GM19351 (cell line): ENCODE results near the gene DLL1.

Source experiments
- ATAC-seq: cut with Tn5 transposase; IDR thresholded peaks from one replicate; pipeline ENCODE4 v1.9.1; 2021; ENCODE audit warnings: mild to moderate bottlenecking, moderate library complexity; ENCODE audit not compliant: unreplicated experiment

The DLL1 gene

DNA sequence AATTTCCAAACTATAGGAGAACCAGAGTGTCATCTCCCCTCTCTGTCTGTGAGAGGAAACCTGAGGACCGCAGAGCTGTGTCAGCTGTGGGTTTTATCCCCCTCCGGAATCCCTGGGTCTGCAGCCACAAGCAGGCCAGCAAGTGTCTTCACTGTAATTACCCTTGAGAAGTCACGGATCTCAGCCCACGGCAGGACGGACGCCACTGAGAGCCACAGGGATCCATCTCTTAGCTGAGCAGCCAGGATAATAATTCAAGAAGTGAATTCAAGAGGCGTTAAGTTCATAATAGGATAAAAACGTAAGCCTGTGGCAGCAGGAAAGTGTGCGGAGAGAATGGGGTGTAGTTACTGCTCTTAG, 37.0 kb downstream of the DLL1 start:
- no peak for ATAC-seq

DNA sequence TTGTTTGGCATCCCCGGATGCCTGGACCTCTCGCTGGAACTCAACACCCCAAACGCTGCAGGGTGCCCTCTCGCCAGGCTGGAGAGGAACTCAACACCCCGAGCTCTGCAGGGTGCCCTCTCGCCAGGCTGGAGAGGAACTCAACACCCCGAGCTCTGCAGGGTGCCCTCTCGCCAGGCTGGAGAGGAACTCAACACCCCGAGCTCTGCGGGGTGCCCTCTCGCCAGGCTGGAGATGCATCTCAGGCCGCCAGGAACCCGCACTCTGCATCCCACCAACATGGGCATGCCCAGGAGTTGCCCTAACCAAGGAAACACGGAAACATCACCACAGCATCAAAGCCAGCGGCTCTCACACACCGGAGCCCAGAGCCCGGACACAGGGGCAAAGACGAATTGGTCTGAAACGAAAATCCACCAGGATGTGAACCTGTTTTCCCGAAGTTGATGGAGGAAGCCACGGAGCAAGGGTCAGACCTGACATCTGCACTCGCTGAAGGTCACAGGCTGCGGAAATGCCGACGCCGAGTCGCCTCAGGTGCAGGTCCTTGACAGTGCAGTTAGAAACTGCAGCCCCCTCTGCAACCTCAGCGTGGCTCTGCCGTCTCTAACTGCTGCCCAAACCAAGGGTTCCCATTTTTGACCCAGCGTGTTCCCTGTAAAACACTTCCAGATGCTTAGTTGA, 37.5 kb downstream of the DLL1 start:
- no peak for ATAC-seq

DNA sequence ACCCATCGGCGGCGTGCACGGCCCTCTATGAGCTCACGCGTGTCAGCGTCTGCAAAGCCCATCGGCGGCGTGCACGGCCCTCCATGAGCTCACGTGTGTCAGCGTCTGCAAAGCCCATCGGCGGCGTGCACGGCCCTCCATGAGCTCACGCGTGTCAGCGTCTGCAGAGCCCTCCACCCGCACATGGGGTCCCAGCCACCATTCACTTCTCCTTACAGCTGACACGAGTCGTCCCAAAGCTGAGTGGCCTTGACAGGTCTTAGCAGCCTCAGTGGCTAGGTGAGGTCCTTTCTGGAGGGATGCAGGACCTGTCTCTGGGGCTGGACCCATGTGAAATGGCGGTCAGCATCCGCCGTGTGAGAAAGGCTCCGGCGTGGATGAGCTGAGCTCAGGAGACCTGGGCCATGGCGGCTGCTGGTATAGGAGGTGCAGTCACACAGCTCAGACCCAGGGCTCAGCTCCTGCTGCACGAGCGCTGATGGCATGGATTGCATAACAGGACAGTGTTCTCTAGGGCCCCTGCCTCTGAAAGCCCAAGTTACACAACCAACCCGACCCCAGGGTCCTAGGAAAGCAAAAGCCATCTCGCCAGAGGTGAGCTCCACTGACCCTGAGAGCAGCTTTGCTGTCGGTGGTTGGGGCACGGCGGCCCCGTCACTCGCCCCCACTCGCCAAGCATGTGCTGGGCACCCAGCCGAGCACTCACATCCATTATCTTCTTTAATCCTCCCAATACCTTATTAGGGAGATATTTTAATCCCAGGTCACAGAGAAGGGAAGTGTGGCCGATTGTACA, 38.9 kb downstream of the DLL1 start:
- no peak for ATAC-seq

DNA sequence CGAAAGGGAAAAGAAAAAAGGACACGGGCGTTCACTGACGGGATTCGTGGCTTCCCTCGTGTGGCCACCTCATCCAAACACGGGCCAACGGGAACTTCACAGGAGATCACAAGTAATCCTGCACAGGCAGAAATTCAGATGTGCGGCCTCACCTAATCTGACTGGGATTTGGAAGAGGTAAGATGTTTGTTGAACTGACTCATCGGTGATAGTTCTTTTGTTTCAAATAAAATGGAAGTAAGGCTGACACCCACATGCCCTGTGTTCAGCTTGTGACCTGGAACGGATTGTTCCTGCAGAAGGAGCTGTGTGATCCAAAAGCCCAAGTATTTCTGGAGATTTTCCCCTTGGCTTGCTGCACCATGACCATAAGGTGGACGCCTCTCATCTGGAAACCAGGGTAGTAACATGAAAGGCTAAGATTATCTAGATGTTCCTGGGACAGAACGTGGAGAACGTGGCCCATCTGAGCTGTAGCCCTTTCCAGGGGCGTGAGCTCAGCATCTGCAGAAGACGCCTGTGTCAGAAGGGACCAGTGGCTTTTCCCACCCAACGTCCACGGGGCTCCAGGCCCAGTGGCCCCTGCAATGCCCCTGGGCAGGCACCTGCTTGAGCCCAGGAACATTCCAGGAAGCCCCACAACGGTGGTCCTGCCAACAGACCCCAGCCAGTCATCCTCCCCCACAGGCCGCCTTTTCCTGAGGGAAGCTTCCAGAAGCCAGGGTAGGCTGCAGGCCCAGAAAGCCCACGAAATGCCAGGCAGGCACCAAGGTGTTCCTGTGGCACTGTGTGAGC, 39.7 kb downstream of the DLL1 start:
- ATAC-seq, result no peak

DNA sequence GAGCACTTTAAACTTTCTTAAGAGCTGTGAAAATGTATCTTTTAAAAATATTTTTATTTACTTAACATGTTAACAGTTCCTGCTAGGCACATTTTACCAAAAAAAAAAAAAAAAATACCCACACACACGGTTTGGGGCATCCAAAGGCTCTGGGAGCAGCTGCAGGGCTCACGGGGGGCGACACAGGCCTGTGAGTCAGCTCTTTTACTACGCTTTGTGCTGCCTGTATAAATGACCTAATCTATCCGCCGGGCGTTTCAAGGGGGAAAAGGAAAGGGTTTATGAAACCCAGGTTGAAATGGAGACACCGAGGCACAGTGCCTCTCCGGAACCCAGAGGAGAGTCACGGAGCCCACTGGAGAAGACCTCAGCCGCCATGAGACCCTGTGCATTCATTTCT, 40.4 kb downstream of the DLL1 start:
- ATAC-seq, result no peak

DNA sequence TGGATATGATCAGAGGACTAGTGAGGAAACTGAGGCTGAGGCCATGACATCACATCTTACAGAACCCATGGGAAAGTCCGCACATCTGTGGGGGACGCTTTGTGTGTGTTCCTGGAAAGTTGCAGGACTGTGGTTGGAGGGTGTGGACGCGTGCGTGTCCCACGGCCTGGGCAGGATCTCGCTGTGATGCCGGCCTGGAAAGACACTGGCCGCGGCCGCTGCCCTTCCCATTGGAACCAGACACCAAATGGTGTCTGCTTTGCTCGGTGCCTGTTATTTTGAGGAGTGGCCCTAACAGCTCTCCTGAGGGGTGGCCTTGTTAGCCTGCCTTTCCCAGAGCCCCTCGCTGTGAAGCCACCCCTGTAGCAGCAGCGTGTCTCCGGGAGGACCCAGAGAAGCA, 41.1 kb downstream of the DLL1 start:
- ATAC-seq, result no peak

DNA sequence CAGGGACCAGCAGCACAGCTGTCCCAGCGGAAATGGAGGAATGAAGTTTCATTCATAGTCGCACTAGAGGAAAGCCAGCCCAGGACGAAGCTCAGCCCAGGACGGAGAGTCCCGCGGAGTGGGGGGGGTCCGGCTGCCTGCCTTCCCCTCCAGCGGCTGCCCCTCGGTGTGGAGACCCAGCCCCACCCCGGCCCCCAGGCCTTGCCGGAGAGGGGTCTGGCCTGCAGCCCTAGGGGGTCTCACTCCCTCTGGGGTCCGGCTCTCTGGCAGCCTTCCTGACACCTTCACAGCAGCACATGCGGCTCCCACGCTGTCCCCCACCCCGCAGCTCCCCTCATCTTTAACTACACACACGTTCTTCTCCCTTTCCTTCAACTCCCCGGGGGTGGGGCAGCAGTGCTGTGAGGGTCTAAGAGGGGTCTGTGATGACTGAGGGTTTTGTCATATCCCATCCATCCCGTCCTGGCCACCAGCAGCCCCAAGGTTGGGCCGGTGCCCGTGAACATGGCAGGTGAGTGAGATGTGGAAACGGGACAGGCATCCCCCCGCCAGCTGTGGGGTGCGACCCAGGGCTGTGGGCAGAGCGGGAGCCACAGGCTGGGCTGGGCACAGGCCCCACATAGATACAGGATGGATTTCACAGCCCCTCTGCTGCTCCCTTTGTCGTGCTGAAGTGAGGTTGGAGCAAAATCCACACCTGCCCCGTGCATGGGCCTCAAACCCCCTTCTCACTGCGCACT, 41.8 kb downstream of the DLL1 start:
- ATAC-seq, result no peak

DNA sequence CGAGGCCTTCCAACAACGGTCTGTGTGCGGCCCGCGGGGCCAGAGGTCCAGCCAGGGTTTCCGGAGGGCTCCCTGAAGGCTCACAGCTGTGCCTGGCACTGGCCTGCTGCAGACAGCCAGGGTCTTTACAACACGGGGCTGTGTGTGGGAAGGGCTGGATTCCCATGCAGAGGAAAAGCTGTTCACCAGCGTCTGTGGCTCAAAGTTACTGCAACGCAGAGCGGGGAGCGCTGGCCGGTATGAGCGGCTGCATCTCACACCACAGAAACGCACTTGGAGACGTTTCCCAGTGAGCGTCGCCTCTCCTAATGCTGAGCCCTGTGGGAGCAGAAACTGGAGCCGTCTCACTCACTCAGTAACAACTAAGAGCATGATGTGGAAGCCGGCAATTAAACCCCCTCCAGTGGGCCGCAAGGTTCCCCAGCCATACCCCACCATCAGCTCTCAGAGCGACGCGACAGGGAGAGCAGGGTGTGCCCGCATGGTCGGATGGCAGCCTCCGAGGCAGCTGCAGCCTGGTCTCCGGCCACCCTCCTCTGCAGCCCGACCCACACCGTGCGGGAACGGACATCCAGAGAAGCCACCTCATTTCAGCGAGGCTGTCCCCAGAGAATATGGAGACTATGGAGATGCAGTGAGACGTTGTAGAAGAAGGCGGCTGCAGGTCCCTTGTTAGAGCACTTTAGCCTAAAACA, 42.6 kb downstream of the DLL1 start:
- no peak for ATAC-seq

DNA sequence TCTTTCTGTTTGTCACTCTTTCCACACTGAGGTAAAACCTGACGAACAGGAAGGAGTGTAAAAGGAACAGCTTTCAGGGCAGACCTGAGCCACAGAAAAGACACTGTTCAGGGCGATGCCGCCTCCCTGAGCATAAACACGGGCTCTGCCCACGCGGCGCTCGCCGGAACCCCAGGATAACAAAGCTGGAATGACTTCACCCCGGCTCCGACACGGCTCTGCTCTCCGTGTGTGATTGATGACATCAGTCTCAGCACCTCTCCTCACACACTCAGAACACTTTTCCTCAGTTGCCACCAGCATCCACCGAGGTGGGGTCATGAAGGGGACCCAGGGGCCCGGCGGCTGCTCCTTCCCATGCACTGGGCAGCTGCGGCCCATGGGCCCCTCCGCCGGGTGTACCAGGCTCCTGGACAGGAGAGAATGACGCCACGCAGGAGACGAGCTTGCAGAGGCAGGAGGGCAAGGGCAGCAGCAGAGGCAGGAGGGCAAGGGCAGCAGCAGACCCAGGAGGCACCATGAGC, 43.6 kb downstream of the DLL1 start:
- ATAC-seq, result no peak

DNA sequence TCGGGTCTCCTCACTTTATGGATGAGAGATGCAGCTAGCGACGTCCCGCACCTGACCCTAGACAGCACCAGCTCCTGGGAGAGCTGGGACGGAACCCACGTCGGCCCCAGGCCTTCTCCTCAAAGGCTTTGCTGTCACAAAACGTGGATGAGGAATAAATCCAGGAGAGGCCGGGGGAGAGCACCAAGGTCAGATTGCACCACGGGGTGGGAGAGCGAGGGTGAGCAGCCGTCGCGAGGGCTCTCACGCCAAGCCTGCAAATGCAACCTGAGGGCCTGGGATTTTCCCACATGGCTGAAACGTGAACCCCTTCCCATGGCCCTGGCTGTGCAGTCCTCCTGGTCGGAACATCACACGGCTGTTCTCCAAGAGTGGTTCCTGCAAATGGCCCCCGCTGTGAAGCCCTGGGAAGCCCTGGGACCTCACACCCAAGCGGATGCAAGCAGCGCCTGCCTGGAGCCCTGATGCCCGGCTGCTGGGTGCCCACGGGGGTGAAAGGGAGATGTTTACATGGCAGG, 45.3 kb downstream of the DLL1 start:
- no peak for ATAC-seq

DNA sequence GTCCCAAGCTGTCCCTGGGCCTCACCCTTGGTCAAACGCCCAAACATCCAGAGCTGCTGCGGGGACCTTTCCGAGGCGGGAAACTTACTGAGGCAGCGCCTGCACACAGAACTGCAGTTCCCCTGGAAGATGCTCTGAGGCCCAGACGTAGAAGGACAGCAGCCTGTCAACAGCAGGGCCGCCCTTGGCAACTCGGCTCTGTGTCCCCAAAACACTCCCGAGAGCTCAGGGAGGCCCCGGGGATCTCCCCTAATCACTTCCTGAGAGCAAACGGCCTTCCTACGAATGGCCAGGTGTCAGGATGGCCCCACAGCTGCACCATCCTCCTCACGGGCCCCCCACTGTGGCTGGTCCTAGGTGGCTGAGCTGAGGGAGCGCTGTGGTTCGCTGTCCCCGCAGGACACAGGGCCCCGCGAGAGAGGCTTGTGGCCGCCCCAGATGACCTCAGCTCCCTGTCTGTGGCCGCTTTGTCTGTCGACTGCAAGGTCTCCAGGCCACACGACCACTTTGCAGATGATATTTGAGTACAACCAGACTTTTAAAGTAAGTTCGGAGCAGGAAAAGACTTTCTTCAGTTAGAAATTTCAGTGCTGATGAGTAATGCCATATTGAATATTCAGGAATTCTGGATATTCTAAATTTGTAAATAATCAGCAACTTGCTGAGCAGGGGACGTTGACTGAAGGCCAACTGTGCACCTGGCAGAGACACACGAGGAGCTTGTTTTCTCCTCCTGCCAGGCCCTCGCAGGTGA, 46.0 kb downstream of the DLL1 start:
- ATAC-seq, result no peak

DNA sequence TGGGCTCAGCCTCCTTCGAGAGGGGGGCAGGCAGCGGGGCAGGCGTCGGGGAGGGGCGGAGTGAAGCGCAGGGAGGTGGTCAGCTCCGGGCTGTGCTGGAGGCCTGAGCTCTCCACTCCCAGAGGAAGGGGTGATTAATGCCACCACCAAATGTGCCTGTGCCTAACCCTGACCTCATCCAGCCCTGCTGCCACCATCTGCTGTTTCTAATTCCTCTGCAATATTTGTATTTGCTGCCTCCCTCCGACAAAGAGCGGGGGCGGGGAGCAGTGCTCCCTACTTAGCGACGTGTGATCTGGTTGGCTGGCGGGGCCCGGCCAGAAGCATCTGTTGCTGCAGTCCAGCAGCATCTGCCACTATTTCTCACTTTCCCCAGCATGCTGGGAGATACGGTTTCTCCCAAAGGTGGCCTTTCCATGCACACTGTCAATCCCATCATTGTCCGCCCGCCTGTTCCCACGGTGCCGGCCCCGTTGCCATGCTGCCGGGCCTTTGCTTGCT, 47.0 kb downstream of the DLL1 start:
- ATAC-seq, result no peak

DNA sequence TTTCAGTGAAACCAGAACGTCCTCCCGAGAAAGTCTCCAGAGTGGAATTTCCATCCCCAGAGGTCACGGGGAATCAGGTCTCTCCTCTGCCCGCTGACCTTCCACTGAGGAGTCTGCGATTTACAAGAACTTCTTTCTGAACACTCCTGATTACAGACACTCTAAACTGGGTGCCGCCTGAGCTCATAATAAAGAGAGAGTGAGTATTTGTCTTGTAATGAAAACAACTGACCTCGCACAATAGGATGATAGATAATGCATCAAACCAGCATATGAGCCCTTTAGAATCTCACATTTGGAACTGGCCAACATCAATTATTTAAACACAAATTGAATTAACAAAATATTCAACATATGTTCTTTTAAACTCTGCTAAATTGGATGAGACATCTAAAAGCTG, 47.5 kb downstream of the DLL1 start:
- no peak for ATAC-seq

DNA sequence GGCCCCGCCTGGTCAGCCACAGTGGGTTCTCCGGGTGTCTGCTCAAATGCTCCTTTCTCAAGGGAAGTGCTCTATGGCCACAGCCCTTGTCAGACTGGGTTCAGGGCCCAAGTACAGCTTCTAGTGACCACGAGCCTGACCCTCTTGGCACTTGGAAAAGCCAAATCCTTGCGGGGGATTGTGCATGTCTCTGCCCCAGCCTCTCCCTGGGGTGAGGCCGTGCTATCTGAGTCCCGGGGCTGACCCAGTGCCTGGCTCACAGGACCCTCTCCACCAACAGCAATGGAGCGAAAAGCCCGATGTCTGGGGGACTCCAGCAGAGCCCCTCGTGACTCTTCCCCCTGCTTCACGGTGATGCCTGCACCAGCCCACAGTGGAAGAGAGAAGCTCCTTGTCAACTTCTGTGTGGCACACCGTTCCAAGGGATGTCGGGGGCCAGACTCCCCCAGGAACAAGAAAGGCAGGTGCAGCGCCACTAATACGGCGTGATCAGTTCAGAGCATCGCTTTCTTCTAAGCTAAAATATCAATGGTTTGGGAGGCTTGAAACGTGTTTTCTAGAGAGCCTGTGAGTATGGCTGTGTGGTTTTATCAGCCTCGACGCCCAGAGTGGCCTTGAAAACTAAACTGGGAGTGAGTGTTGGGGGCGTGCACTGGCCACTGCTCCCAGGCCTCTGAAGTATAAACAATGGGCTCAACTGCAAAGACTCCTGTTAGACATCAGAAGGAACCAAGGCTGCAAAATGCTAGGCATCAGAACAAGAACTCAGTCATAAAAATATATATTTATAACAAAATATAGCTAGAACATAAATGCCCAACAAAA, 51.9 kb downstream of the DLL1 start:
- no peak for ATAC-seq

DNA sequence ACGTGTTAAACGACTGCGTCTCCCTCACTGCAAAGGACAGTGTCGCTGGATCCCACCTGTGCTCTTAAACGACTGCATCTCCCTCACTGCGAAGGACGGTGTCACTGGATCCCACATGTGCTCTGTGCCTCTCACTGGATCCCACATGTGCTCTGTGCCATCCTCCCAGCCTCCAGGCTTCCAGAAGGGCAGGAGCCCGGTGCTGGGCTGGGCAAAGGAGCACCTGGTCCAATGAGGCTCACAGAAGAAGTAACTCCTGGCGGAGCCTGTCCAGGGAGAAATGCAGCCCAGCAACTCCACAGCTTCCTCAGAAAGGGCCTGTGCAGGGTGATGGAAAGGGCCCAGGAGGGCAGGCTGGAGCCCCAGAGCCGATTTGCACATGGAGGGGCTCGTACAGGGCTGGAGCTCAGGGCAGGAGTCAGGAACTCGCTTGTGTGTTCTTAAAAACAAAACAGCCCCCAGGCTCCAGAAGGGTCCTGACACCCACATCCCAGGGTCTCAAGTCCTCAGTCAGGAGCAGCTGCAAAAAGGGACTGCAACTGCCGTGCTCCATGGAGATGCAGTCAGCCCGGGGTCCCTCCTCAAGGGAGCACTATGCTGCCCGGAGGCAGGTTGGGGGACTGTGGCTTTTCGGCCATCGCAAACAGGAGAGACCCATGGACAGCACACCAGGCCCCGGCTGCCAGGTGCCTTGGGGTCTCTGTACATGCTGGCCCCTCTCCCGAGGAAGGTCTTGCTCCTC, 52.7 kb downstream of the DLL1 start:
- no peak for ATAC-seq

DNA sequence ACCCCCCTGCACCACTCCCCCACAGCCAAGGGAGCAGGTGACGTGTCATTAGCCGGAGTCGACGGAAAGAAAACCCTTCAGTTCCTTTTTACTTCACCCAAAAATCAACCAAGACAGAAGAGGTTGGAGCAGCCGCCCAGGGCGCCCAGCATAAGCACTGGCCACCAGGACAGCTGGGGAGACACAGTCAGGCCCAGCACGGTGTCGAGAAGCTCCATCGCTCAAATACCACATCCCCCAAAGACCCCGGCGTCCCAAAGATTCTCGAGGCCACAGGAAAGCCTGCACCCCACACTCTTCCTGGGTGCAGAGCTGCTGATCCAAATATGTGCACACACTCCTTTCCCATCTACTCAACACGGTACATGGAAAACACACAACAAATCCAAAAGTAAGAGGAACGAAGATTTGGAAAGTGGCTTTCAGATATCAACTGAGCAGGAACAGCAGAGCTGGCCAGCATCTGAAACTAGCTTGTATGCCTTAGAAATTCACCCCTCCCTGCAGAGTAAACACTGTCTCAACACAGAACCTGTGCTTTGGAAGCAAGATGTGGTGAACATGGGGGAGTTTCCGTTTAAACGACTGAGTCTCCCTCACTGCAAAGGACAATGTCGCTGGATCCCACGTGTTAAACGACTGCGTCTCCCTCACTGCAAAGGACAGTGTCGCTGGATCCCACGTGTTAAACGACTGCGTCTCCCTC, 54.6 kb downstream of the DLL1 start:
- no peak for ATAC-seq
